ENCODE results near the gene ZFX. TPM values are rescaled to one million over a fixed set of nuclear protein-coding genes. Genes with fewer than 3 reads are reported as not detected.
A peak's percentile ranks its signal among the peaks of the same experiment; 100 is the strongest.
"Not testable (repeated sequence)": the region's sequence is repeated elsewhere in the genome, so short reads cannot be mapped to it uniquely, and the experiment has no call there.

ZFX gene
- total RNA-seq, 6 experiments from 2014 or later: 28.1 to 34.0 (median 32.9) TPM

GRCh38 chrX:24124244-24124799 lies 25.2 kb upstream of the ZFX start:
- DNase-seq: no peak
- TF ChIP-seq, protein P1, sequence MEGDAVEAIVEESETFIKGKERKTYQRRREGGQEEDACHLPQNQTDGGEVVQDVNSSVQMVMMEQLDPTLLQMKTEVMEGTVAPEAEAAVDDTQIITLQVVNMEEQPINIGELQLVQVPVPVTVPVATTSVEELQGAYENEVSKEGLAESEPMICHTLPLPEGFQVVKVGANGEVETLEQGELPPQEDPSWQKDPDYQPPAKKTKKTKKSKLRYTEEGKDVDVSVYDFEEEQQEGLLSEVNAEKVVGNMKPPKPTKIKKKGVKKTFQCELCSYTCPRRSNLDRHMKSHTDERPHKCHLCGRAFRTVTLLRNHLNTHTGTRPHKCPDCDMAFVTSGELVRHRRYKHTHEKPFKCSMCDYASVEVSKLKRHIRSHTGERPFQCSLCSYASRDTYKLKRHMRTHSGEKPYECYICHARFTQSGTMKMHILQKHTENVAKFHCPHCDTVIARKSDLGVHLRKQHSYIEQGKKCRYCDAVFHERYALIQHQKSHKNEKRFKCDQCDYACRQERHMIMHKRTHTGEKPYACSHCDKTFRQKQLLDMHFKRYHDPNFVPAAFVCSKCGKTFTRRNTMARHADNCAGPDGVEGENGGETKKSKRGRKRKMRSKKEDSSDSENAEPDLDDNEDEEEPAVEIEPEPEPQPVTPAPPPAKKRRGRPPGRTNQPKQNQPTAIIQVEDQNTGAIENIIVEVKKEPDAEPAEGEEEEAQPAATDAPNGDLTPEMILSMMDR (IDR thresholded peaks at IDR 0.05): no peak
- Mint-ChIP-seq H3K27me3 (ENCODE audit: insufficient read depth) (no peaks in the 10 kb centered on the region), H3K36me3 (ENCODE audit: low read depth) (no peaks in the 10 kb centered on the region), H3K9me3 (no peaks in the 10 kb centered on the region), H3K4me1 (ENCODE audit: low read depth) (no peaks in the 10 kb centered on the region), H3K27ac (no peak overlapping the region), H3K4me3 (no peak overlapping the region)

- TF ChIP-seq, protein P1 (IDR thresholded peaks at IDR 0.05): no peak
- Mint-ChIP-seq H3K4me3 (no peak overlapping the region), H3K27me3 (ENCODE audit: insufficient read depth) (no peaks in the 10 kb centered on the region; the same call in 1 of the 2 replicates), H3K27ac (no peak overlapping the region), H3K9me3 (no peaks in the 10 kb centered on the region), H3K4me1 (ENCODE audit: low read depth) (no peaks in the 10 kb centered on the region), H3K36me3 (ENCODE audit: low read depth) (no peaks in the 10 kb centered on the region)
- DNase-seq: no peak
These were observed 24.4 kb upstream of the ZFX start for GRCh38 chrX:24125028-24125612.

DNA sequence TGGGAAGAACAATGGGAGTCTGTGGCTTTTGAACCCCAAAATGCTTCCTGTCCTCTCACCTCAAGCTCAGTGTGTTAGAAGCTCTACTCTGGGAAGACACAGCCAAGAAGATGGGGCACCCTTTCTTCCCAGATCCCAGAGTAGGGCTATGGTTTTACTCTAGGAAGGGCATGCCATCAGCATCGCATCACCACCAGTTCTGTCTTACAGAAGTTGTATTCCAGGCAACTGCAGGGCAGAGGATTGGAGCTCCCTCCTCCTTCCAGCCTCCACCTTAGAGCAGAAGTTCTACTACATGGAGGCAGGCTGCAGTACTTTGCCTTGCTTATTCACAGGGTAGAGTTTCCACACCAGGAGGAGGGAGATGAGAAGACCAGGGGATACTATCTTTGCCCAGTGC lies 18.1 kb upstream of the ZFX start:
- no peak for DNase-seq

DNA sequence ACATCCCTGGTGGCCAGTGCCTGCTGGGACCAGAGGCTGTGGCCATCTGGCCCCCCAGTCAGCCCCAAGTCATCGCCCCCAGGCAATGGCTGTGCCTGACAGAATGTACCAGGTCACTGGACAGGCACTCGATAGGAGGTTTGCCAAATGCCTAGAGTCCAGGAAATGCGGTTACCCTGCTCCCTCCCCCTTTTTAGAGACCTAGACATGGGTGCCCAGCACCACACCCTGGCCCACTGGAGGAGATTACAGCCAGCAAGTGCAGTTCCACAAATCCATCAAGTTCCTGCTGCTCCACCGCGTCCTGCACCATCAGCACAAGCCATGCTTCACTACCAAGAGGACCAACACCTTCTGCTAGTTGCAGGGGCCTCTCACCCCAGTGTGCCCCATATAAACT lies 16.2 kb upstream of the ZFX start:
- H3K27ac Mint-ChIP-seq: no peak overlapping the region
- H3K36me3 Mint-ChIP-seq (ENCODE audit: low read depth): no peaks in the 10 kb centered on the region
- no peaks in the 10 kb centered on the region; the same call in none of the 2 replicates for H3K27me3 Mint-ChIP-seq (ENCODE audit: insufficient read depth)
- peak; percentile 40 for DNase-seq
- H3K4me3 Mint-ChIP-seq: no peak overlapping the region
- peaks cover 15% of the 10 kb centered on the region for H3K4me1 Mint-ChIP-seq (ENCODE audit: low read depth)
- no peaks in the 10 kb centered on the region for H3K9me3 Mint-ChIP-seq
- TF ChIP-seq, protein P1 (IDR thresholded peaks at IDR 0.05): no peak

More for the DNA sequence above, 18.1 kb upstream of the ZFX start:
- Mint-ChIP-seq H3K9me3 (no peaks in the 10 kb centered on the region), H3K4me1 (ENCODE audit: low read depth) (peaks cover 15% of the 10 kb centered on the region), H3K4me3 (no peak overlapping the region), H3K36me3 (ENCODE audit: low read depth) (no peaks in the 10 kb centered on the region), H3K27ac (no peak overlapping the region), H3K27me3 (ENCODE audit: insufficient read depth) (no peaks in the 10 kb centered on the region; the same call in none of the 2 replicates)
- TF ChIP-seq, protein P1 (IDR thresholded peaks at IDR 0.05): no peak

- DNase-seq; H3K27me3 Mint-ChIP-seq (ENCODE audit: insufficient read depth); H3K9me3 Mint-ChIP-seq; H3K27ac Mint-ChIP-seq; H3K4me3 Mint-ChIP-seq; H3K36me3 Mint-ChIP-seq (ENCODE audit: low read depth): not testable (repeated sequence)
- H3K4me1 Mint-ChIP-seq (ENCODE audit: low read depth): peaks cover 15% of the 10 kb centered on the region
These were observed 13.8 kb upstream of the ZFX start for GRCh38 chrX:24135768-24136167.

DNA sequence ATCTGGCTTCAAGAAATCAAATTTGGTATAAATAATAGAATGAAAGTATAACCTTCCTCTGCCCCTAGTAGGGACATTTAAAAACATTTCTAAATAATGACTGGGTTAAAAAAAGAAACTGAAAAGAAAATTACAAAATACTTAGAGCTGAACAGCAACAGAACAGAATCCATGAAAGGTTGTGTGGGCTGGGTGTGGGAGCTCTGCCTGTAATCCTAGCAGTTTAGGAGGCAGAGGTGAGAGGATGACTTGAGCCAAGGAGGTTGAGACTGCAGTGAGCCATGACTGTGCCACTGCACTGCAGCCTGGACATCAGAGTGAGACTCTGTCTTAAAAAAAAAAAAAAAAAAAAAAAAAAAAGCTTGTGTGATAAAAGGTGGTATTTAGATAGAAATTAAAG lies 12.3 kb upstream of the ZFX start:
- H3K9me3 Mint-ChIP-seq: no peaks in the 10 kb centered on the region
- no peak for DNase-seq
- no peak overlapping the region for H3K4me3 Mint-ChIP-seq
- no peaks in the 10 kb centered on the region for H3K36me3 Mint-ChIP-seq (ENCODE audit: low read depth)
- no peaks in the 10 kb centered on the region; the same call in 1 of the 2 replicates for H3K27me3 Mint-ChIP-seq (ENCODE audit: insufficient read depth)
- no peak overlapping the region for H3K27ac Mint-ChIP-seq
- TF ChIP-seq, protein P1 (IDR thresholded peaks at IDR 0.05): no peak
- peaks cover 8% of the 10 kb centered on the region for H3K4me1 Mint-ChIP-seq (ENCODE audit: low read depth)

DNA sequence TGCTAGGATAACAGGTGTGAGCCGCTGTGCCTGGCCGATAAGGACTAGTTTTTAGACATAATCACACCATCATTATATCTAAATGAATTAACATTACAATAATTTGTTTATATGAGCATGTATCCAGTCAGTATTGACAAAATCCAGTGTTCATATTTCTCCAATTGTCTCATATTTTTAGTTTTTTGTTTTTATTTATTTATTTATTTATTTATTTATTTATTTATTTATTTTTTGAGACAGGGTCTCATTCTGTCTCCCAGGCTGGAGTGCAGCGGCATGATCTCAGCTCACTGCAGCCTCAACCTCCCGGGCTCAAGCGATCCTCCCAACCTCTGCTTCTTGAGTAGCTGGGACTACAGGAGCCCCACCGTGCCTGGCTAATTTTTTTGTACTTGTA lies 5.5 kb upstream of the ZFX start:
- H3K27me3 Mint-ChIP-seq (ENCODE audit: insufficient read depth); H3K4me3 Mint-ChIP-seq; H3K9me3 Mint-ChIP-seq; H3K36me3 Mint-ChIP-seq (ENCODE audit: low read depth); H3K27ac Mint-ChIP-seq; DNase-seq: not testable (repeated sequence)
- peaks cover 49% of the 10 kb centered on the region for H3K4me1 Mint-ChIP-seq (ENCODE audit: low read depth)
